IMR-90 (cell line): ENCODE measurements around the gene NME2. TPM values are rescaled to one million over a fixed set of nuclear protein-coding genes. Genes with fewer than 3 reads are reported as not detected.
A peak's percentile ranks its signal among the peaks of the same experiment; 100 is the strongest.

Experiments
- ATAC-seq: fragments of 200-7000 bp; cut with Tn5 transposase; 2 replicates; pipeline ENCODE4 v1.9.1; 2020; ENCODE audit warnings: low read depth, mild to moderate bottlenecking, moderate library complexity
- BruUV-seq: library from RNA; stranded (reverse); fragments of 400-500 nt; replicated peaks from 2 replicates; lab custom pipeline; 2021; lab: Mats Ljungman, UMichigan
- CTCF ChIA-PET: fragments of 300-600 bp; formaldehyde crosslinking; extraction: SDS; loops from one replicate; lab custom pipeline; 2021; ENCODE audit warnings: antibody characterized with exemption; lab: Yijun Ruan, JAX
- POLR2A ChIA-PET: fragments of 300-600 bp; sonication (Branson Sonifier 250); formaldehyde crosslinking; loops from one replicate; lab custom pipeline; 2022; ENCODE audit warnings: antibody characterized with exemption; ENCODE audit not compliant: unreplicated experiment; lab: Charles Lee
- DNase-seq: peaks from one replicate; pipeline ENCODE4 v3.0.0; 2013
- H2AFZ ChIP-seq: replicated peaks from 2 replicates; pipeline ENCODE3; 2013; ENCODE audit warnings: low read length, mild to moderate bottlenecking; ENCODE audit not compliant: poor library complexity
- H2AK5ac ChIP-seq: 2 replicates; pipeline ENCODE4 v1.6.1; 2013; ENCODE audit warnings: low read depth, low read length, inconsistent platforms
- H2AK9ac ChIP-seq: replicated peaks from 2 replicates; pipeline ENCODE3; 2013; ENCODE audit warnings: mild to moderate bottlenecking, low read depth, low read length, moderate library complexity; ENCODE audit not compliant: poor library complexity
- H2BK120ac ChIP-seq: 2 replicates; pipeline ENCODE4 v1.6.1; 2013; ENCODE audit warnings: low read depth, low read length, inconsistent platforms
- H2BK15ac ChIP-seq: 3 replicates; pipeline ENCODE4 v1.6.1; 2013; ENCODE audit warnings: low read depth, low read length, inconsistent platforms
- H2BK20ac ChIP-seq: 2 replicates; pipeline ENCODE4 v1.6.1; 2013; ENCODE audit warnings: low read depth, mild to moderate bottlenecking, inconsistent platforms, low read length, moderate library complexity
- H2BK5ac ChIP-seq: 2 replicates; pipeline ENCODE4 v1.6.1; 2013; ENCODE audit warnings: mild to moderate bottlenecking, low read depth, low read length, inconsistent platforms; ENCODE audit not compliant: poor library complexity, severe bottlenecking
- H3K14ac ChIP-seq: replicated peaks from 2 replicates; pipeline ENCODE4 v1.6.1; 2013; ENCODE audit warnings: low read depth, low read length, inconsistent platforms
- H3K18ac ChIP-seq: 2 replicates; pipeline ENCODE4 v1.6.1; 2013; ENCODE audit warnings: low read depth, low read length, control low read depth
- H3K23ac ChIP-seq: 2 replicates; pipeline ENCODE4 v1.6.1; 2013; ENCODE audit warnings: low read depth, low read length, inconsistent platforms
- H3K27ac ChIP-seq: 2 replicates; pipeline ENCODE4 v1.5.1; 2013; ENCODE audit warnings: mild to moderate bottlenecking, control low read depth, low read length; ENCODE audit not compliant: insufficient read depth
- H3K27me3 ChIP-seq: 2 replicates; pipeline ENCODE4 v1.6.1; 2013; ENCODE audit warnings: low read length; ENCODE audit not compliant: control insufficient read depth, insufficient read depth
- H3K36me3 ChIP-seq: 2 replicates; pipeline ENCODE4 v1.6.1; 2013; ENCODE audit warnings: low read length, mixed read lengths; ENCODE audit not compliant: control insufficient read depth, insufficient read depth
- H3K4ac ChIP-seq: 2 replicates; pipeline ENCODE4 v1.6.1; 2013; ENCODE audit warnings: low read depth, low read length, inconsistent platforms
- H3K4me1 ChIP-seq: 2 replicates; pipeline ENCODE4 v1.6.1; 2013; ENCODE audit warnings: low read length, mixed read lengths; ENCODE audit not compliant: control insufficient read depth, insufficient read depth
- H3K4me2 ChIP-seq: 2 replicates; pipeline ENCODE4 v1.6.1; 2013; ENCODE audit warnings: low read depth, mild to moderate bottlenecking, control low read depth, low read length, moderate library complexity
- H3K4me3 ChIP-seq: 2 replicates; pipeline ENCODE4 v1.5.1; 2013; ENCODE audit warnings: low read depth, mild to moderate bottlenecking, control low read depth, low read length, moderate library complexity; ENCODE audit not compliant: insufficient read depth
- H3K56ac ChIP-seq: 2 replicates; pipeline ENCODE4 v1.6.1; 2013; ENCODE audit warnings: low read length, inconsistent platforms; ENCODE audit not compliant: insufficient read depth; ENCODE audit errors: extremely low read depth
- H3K79me1 ChIP-seq, 2 experiments: 2 replicates each; pipeline ENCODE4 v1.6.1; 2013; ENCODE audit warnings: low read length in 2 of 2, inconsistent platforms in 1 of 2, low read depth in 1 of 2
- H3K9ac ChIP-seq: 2 replicates; pipeline ENCODE4 v1.6.1; 2013; ENCODE audit warnings: low read depth, low read length, control low read depth
- H3K9me1 ChIP-seq: 2 replicates; pipeline ENCODE4 v1.6.1; 2013; ENCODE audit warnings: low read length, inconsistent platforms; ENCODE audit not compliant: insufficient read depth
- H3K9me3 ChIP-seq: 2 replicates; pipeline ENCODE4 v1.6.1; 2013; ENCODE audit warnings: low read length; ENCODE audit not compliant: control insufficient read depth, insufficient read depth
- H4K20me1 ChIP-seq: 2 replicates; pipeline ENCODE4 v1.6.1; 2013; ENCODE audit warnings: low read length, inconsistent platforms; ENCODE audit not compliant: insufficient read depth
- H4K5ac ChIP-seq: 2 replicates; pipeline ENCODE4 v1.6.1; 2013; ENCODE audit warnings: mild to moderate bottlenecking, low read depth, low read length, control low read depth
- H4K8ac ChIP-seq, 2 experiments: 2 replicates each; pipeline ENCODE4 v1.6.1; 2013; ENCODE audit warnings: low read depth in 2 of 2, low read length in 2 of 2, control low read depth in 1 of 2, inconsistent platforms in 1 of 2
- H4K91ac ChIP-seq: 2 replicates; pipeline ENCODE4 v1.6.1; 2013; ENCODE audit warnings: low read depth, low read length, inconsistent platforms; ENCODE audit not compliant: insufficient read depth
- BHLHE40 ChIP-seq: fragments of 150-350 bp; IDR thresholded peaks from 2 replicates; pipeline ENCODE4 v1.6.1; 2016; ENCODE audit warnings: mild to moderate bottlenecking, low read depth, low read length
- CHD1 ChIP-seq: IDR thresholded peaks from 2 replicates; pipeline ENCODE4 v1.6.1; 2012; ENCODE audit warnings: low read depth, low read length, improper control_type of control experiment
- CTCF ChIP-seq: conservative IDR thresholded peaks from 2 replicates; pipeline ENCODE4 v1.5.1; 2012; ENCODE audit warnings: mild to moderate bottlenecking, low read depth, low read length, improper control_type of control experiment
- MAFK ChIP-seq: IDR thresholded peaks from 2 replicates; pipeline ENCODE4 v1.6.1; 2012; ENCODE audit warnings: low read depth, low read length, improper control_type of control experiment
- MAZ ChIP-seq: IDR thresholded peaks from 2 replicates; pipeline ENCODE4 v1.6.1; 2012; ENCODE audit warnings: low read depth, mild to moderate bottlenecking, low read length, improper control_type of control experiment, moderate library complexity, borderline replicate concordance
- MXI1 ChIP-seq: IDR thresholded peaks from 2 replicates; pipeline ENCODE4 v1.6.1; 2012; ENCODE audit warnings: low read depth, mild to moderate bottlenecking, low read length, moderate library complexity, borderline replicate concordance
- NFE2L2 ChIP-seq: fragments of 150-350 bp; IDR thresholded peaks from 2 replicates; pipeline ENCODE4 v1.6.1; 2016; ENCODE audit warnings: low read depth, mild to moderate bottlenecking, low read length
- POLR2A ChIP-seq: IDR thresholded peaks from 2 replicates; pipeline ENCODE4 v1.6.1; 2012; ENCODE audit warnings: mild to moderate bottlenecking, low read depth, low read length
- RAD21 ChIP-seq: IDR thresholded peaks from 2 replicates; pipeline ENCODE4 v1.6.1; 2012; ENCODE audit warnings: low read length, improper control_type of control experiment
- RCOR1 ChIP-seq: IDR thresholded peaks from 2 replicates; pipeline ENCODE4 v1.6.1; 2012; ENCODE audit warnings: mild to moderate bottlenecking, low read length, improper control_type of control experiment; ENCODE audit not compliant: insufficient replicate concordance
- RFX5 ChIP-seq: IDR thresholded peaks from 2 replicates; pipeline ENCODE4 v1.8.0; 2012; ENCODE audit warnings: low read depth, mild to moderate bottlenecking, low read length, moderate library complexity
- SMC3 ChIP-seq: fragments of 150-350 bp; IDR thresholded peaks from 2 replicates; pipeline ENCODE4 v1.6.1; 2016; ENCODE audit warnings: low read depth, mild to moderate bottlenecking, antibody characterized with exemption, low read length, moderate library complexity
- WGBS, 2 experiments: methylation state at CpG; one replicate each; pipeline versions ENCODE4 v1.1.5 to v1.1.7; 2013; ENCODE audit warnings: missing lambda C conversion rate in 2 of 2; ENCODE audit not compliant: insufficient read length in 1 of 2; ENCODE audit errors: extremely low coverage in 2 of 2; 5-methylcytosine and 5-hydroxymethylcytosine counted together
- dilution Hi-C: fragments of 300-500 bp; cut with HindIII; formaldehyde crosslinking; loops from one replicate; pipeline ENCODE4 v1.14.3; 2018; ENCODE audit warnings: low sequenced_read_pairs; ENCODE audit not compliant: unreplicated experiment
- in situ Hi-C: fragments of 300-500 bp; cut with MboI; formaldehyde crosslinking; loops from 3 replicates; pipeline ENCODE4 v1.14.3; 2019; ENCODE audit warnings: low sequenced_read_pairs, inconsistent platforms, mixed read lengths
- intact Hi-C: fragments of 100-400 bp; cut with micrococcal nuclease; formaldehyde crosslinking; loops from 2 replicates; pipeline ENCODE4 v1.10.0; 2022
- polyA plus RNA-seq, 3 experiments: library from polyadenylated mRNA; depleted of rRNA; stranded (reverse); fragments of >200 nt; gene quantifications; 2 replicates each; pipeline ENCODE4 v1.2.3, GENCODE V29; 2012; ENCODE audit warnings: low replicate concordance in 1 of 3
- total RNA-seq: library from RNA; depleted of rRNA; stranded (reverse); fragments of >200 nt; gene quantifications from 2 replicates; pipeline ENCODE4 v1.2.3, GENCODE V29; 2012
- TF ChIP-seq, protein P1 (sequence below): fragments of 150-350 bp; IDR thresholded peaks from 2 replicates; pipeline ENCODE4 v1.6.1; 2016; ENCODE audit warnings: low read depth, mild to moderate bottlenecking, low read length, moderate library complexity, borderline replicate concordance

NME2 gene
- total and polyA plus RNA-seq, 2 of the 4 experiments (the other 2 are of a cell fraction) = 824 to 912 TPM

DNA sequence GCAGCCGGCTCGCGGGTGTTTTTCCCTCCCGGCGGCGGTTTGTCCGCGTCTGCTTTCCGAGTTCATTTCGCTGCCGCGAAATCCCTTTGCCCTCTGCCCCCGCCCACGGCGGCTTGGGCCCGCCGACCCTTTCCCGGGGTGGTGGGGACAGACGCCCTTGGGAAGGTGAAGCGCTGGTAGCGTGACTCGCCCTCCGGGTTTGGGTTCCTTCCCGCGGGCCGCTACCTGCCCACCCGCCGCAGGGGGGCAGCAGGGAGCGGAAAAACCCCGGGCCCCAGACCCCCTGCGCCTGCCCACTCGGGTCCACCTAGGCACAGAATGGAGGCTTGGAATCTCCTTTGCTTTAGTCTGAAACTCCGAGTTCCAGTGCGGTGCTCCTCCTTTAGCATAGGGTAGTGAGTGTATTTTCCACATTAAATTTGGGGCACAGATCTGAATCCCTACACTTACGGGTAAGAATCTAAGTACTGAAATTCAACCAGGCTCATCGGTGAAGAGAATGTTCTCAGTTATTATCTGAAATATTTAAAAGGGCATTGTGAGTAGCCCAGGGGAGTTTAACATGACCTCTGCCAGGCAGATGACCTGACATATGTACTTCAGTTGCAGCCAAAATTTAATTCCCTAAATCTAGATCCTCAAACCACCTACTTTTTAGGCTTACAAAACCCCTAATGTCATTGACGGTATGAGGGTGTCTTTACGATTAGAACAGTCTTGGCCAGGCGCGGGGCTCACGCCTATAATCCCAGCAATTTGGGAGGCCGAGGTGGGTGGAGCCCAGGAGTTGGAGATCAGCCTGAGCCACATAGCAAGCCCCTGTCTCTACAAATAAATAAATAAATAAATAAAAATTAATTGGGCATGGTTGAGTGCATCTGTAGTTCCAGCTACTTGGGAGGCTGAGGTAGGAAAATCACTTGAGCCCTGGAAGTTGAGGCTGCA lies 1.0 kb downstream of the NME2 start:
- Histone ChIP-seq H3K27me3 (no peaks in the 10 kb centered on the region), H3K23ac (peak overlapping the region; percentile 97), H4K5ac (no peak overlapping the region), H3K4me2 (peak overlapping the region; percentile 92), H3K9me1 (peaks cover 13% of the 10 kb centered on the region; the same call in 1 of the 2 replicates), H3K79me1 (peaks cover 27 to 47% of the 10 kb centered on the region in 2 experiments), H4K20me1 (peaks cover 19% of the 10 kb centered on the region), H3K9ac (peak overlapping the region; percentile 88), H3K18ac (no peak overlapping the region), H2BK5ac (peak overlapping the region; percentile 71), H4K8ac (peak overlapping the region; percentile 95 to 97), H3K4me1 (peaks cover 8% of the 10 kb centered on the region; the same call in 1 of the 2 replicates), H3K14ac (peak overlapping the region; percentile 99), H2BK15ac (no peak overlapping the region; the same call in 2 of the 3 replicates), H3K9me3 (no peaks in the 10 kb centered on the region), H3K56ac (peak overlapping the region; percentile 82; the same call in 1 of the 2 replicates), H2BK120ac (peak overlapping the region; percentile 19; the same call in 1 of the 2 replicates), H2BK20ac (no peak overlapping the region), H2AK9ac (peak overlapping the region; percentile 99), H2AK5ac (peak overlapping the region; percentile 94), H3K4ac (peak overlapping the region; percentile 97), H3K36me3 (peaks cover 33% of the 10 kb centered on the region), H4K91ac (peak overlapping the region; percentile 90), H3K27ac (peak overlapping the region; percentile 87), H3K4me3 (peak overlapping the region; percentile 87), H2AFZ (peak overlapping the region; percentile 99)
- 1% methylated on average over 14 of the region's 42 CpGs; no CpG with 5 or more reads in 1 of the 2 experiments for WGBS, 2 experiments
- in situ Hi-C loops (no loop called here), dilution Hi-C loops (no loop called here), intact Hi-C loops (loop anchor here (2.0 to 5.0 kb wide), 2 partner anchors 94 to 370 kb away; partner anchors contain the start of genes MBTD1 and UTP18)
- BruUV-seq = TSS peak; percentile 43
- ChIA-PET POLR2A (no interaction called here), CTCF (no interaction called here)
- DNase-seq (peak; percentile 19), ATAC-seq (peak; percentile 43)
- TF ChIP-seq BHLHE40 = no peak
- no peak for TF ChIP-seq CHD1
- TF ChIP-seq MAZ = no peak
- TF ChIP-seq, protein P1, sequence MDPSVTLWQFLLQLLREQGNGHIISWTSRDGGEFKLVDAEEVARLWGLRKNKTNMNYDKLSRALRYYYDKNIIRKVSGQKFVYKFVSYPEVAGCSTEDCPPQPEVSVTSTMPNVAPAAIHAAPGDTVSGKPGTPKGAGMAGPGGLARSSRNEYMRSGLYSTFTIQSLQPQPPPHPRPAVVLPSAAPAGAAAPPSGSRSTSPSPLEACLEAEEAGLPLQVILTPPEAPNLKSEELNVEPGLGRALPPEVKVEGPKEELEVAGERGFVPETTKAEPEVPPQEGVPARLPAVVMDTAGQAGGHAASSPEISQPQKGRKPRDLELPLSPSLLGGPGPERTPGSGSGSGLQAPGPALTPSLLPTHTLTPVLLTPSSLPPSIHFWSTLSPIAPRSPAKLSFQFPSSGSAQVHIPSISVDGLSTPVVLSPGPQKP = no peak
- no peak for TF ChIP-seq MXI1
- TF ChIP-seq MAFK = no peak
- no peak for TF ChIP-seq RFX5
- no peak for TF ChIP-seq POLR2A
- no peak for TF ChIP-seq RCOR1
- TF ChIP-seq NFE2L2 = no peak
- TF ChIP-seq CTCF = peak; percentile 68
- TF ChIP-seq RAD21 = peak; percentile 41
- TF ChIP-seq SMC3 = peak; percentile 35; the same call in 1 of the 2 replicates
